Caco-2 (cell line): ENCODE data around the gene SKIC2. TPM values are rescaled to one million over a fixed set of nuclear protein-coding genes. Genes with fewer than 3 reads are reported as not detected.

Experiments used
- BruUV-seq: library from RNA; stranded (reverse); fragments of 400-500 nt; replicated peaks from 2 replicates; lab custom pipeline; 2021; lab: Mats Ljungman, UMichigan
- CTCF ChIA-PET: fragments of 300-600 bp; sonication (Branson Sonifier 250); formaldehyde crosslinking; loops from one replicate; lab custom pipeline; 2022; ENCODE audit warnings: antibody characterized with exemption; lab: Charles Lee
- POLR2A ChIA-PET: fragments of 300-600 bp; sonication (Branson Sonifier 250); formaldehyde crosslinking; loops from one replicate; lab custom pipeline; 2022; ENCODE audit warnings: antibody characterized with exemption; lab: Charles Lee
- DNase-seq, 2 experiments: peaks; one replicate each; pipeline versions ENCODE4 v3.0.0 to v3.0.0-alpha.2; 2020 to 2022
- H3K27me3 ChIP-seq: replicated peaks from 2 replicates; pipeline ENCODE4 v1.6.0; 2011; ENCODE audit warnings: low read length; ENCODE audit not compliant: control insufficient read depth, insufficient read depth
- H3K36me3 ChIP-seq: 2 replicates; pipeline ENCODE4 v1.5.1; 2011; ENCODE audit warnings: low read length; ENCODE audit not compliant: control insufficient read depth, insufficient read depth
- H3K4me1 ChIP-seq: fragments of 250-450 bp; sonication (Bioruptor Pico); 2 replicates; pipeline ENCODE4 v1.5.1; 2020; ENCODE audit warnings: mild to moderate bottlenecking
- H3K4me3 ChIP-seq: 2 replicates; pipeline ENCODE4 v1.5.1; 2011; ENCODE audit warnings: low read depth, mild to moderate bottlenecking, control low read depth, low read length
- H3K9me3 ChIP-seq: fragments of 250-450 bp; sonication (Bioruptor Pico); 2 replicates; pipeline ENCODE4 v1.5.1; 2020; ENCODE audit warnings: mild to moderate bottlenecking, moderate library complexity
- H3K27ac Mint-ChIP-seq: one replicate; pipeline ENCODE4 v1.8.0; 2022; ENCODE audit warnings: mixed read lengths; ENCODE audit not compliant: unreplicated experiment
- H3K27me3 Mint-ChIP-seq: one replicate; pipeline ENCODE4 v1.8.0; 2022; ENCODE audit warnings: mixed read lengths; ENCODE audit not compliant: insufficient read depth, unreplicated experiment
- H3K36me3 Mint-ChIP-seq: one replicate; pipeline ENCODE4 v1.8.0; 2022; ENCODE audit warnings: mild to moderate bottlenecking, mixed read lengths; ENCODE audit not compliant: insufficient read depth, unreplicated experiment
- H3K4me1 Mint-ChIP-seq: one replicate; pipeline ENCODE4 v1.8.0; 2022; ENCODE audit warnings: low read depth, mixed read lengths; ENCODE audit not compliant: unreplicated experiment
- H3K4me3 Mint-ChIP-seq: one replicate; pipeline ENCODE4 v1.8.0; 2022; ENCODE audit warnings: mild to moderate bottlenecking, moderate library complexity, mixed read lengths; ENCODE audit not compliant: unreplicated experiment
- H3K9me3 Mint-ChIP-seq: one replicate; pipeline ENCODE4 v1.8.0; 2022; ENCODE audit warnings: mixed read lengths; ENCODE audit not compliant: unreplicated experiment
- CTCF ChIP-seq, 2 experiments: fragments of 200-600 bp in 1 of 2; IDR thresholded peaks; 1 replicate in 1 of 2; 2 replicates in 1 of 2; pipeline versions ENCODE4 v1.5.1 to v1.8.0; 2011 to 2022; ENCODE audit warnings: antibody characterized with exemption in 1 of 2, control low read depth in 1 of 2, inconsistent platforms in 1 of 2, low read depth in 1 of 2, low read length in 1 of 2, mild to moderate bottlenecking in 1 of 2, moderate library complexity in 1 of 2; ENCODE audit not compliant: insufficient read depth in 1 of 2, severe bottlenecking in 1 of 2, unreplicated experiment in 1 of 2
- intact Hi-C: fragments of 100-400 bp; cut with micrococcal nuclease; formaldehyde crosslinking; loops from one replicate; pipeline ENCODE4 v1.10.0; 2022; ENCODE audit not compliant: unreplicated experiment
- total RNA-seq: library from RNA; stranded (reverse); gene quantifications from 2 replicates; pipeline ENCODE4 v1.2.3, GENCODE V29; 2022

The SKIC2 gene
- total RNA-seq, 1 experiment from 2014 or later: 70.0 TPM

GRCh38 chr6:31915351-31915750 lies 43.6 kb upstream of the SKIC2 start:
- H3K27ac Mint-ChIP-seq: no peak overlapping the region
- H3K36me3 Mint-ChIP-seq: no peaks in the 10 kb centered on the region
- no peak for DNase-seq
- H3K4me3 Mint-ChIP-seq: no peak overlapping the region
- Histone ChIP-seq H3K36me3 (no peaks in the 10 kb centered on the region), H3K9me3 (no peaks in the 10 kb centered on the region), H3K4me3 (no peak overlapping the region), H3K27me3 (no peaks in the 10 kb centered on the region), H3K4me1 (peaks cover 10% of the 10 kb centered on the region)
- peaks cover 15% of the 10 kb centered on the region for H3K4me1 Mint-ChIP-seq
- no TSS peak for BruUV-seq
- H3K9me3 Mint-ChIP-seq: no peaks in the 10 kb centered on the region
- H3K27me3 Mint-ChIP-seq: no peaks in the 10 kb centered on the region
- TF ChIP-seq CTCF (IDR thresholded peaks at IDR 0.05; ENCODE audit: insufficient read depth in 1 of 2, low read depth in 1 of 2, low read length in 1 of 2, severe bottlenecking in 1 of 2, unreplicated experiment in 1 of 2): no peak
- POLR2A ChIA-PET: no interaction called here
- intact Hi-C loops: no loop called here
- CTCF ChIA-PET: no interaction called here

- CTCF ChIA-PET: no interaction called here
- Histone ChIP-seq H3K4me1 (peaks cover 14% of the 10 kb centered on the region), H3K9me3 (no peaks in the 10 kb centered on the region), H3K36me3 (no peaks in the 10 kb centered on the region), H3K4me3 (no peak overlapping the region), H3K27me3 (no peaks in the 10 kb centered on the region)
- POLR2A ChIA-PET: no interaction called here
- no peak for TF ChIP-seq CTCF (IDR thresholded peaks at IDR 0.05; ENCODE audit: insufficient read depth in 1 of 2, low read depth in 1 of 2, low read length in 1 of 2, severe bottlenecking in 1 of 2, unreplicated experiment in 1 of 2)
- peaks cover 15% of the 10 kb centered on the region for H3K4me1 Mint-ChIP-seq
- no peaks in the 10 kb centered on the region for H3K9me3 Mint-ChIP-seq
- no peaks in the 10 kb centered on the region for H3K27me3 Mint-ChIP-seq
- no peak for DNase-seq
- no peak overlapping the region for H3K27ac Mint-ChIP-seq
- H3K4me3 Mint-ChIP-seq: no peak overlapping the region
- no peaks in the 10 kb centered on the region for H3K36me3 Mint-ChIP-seq
- intact Hi-C loops: no loop called here
- no TSS peak for BruUV-seq
Observed at GRCh38 chr6:31915756-31916155, 43.2 kb upstream of the SKIC2 start.

GRCh38 chr6:31918069-31918720 lies 40.8 kb upstream of the SKIC2 start:
- H3K27me3 ChIP-seq: no peaks in the 10 kb centered on the region
- H3K9me3 Mint-ChIP-seq: no peaks in the 10 kb centered on the region
- no peak for TF ChIP-seq CTCF (IDR thresholded peaks at IDR 0.05; ENCODE audit: insufficient read depth in 1 of 2, low read depth in 1 of 2, low read length in 1 of 2, severe bottlenecking in 1 of 2, unreplicated experiment in 1 of 2)
- H3K27me3 Mint-ChIP-seq: no peaks in the 10 kb centered on the region
- no peak for DNase-seq
- H3K4me3 ChIP-seq: no peak overlapping the region
- no peaks in the 10 kb centered on the region for H3K36me3 ChIP-seq
- no peaks in the 10 kb centered on the region for H3K9me3 ChIP-seq
- H3K4me1 Mint-ChIP-seq: peaks cover 23% of the 10 kb centered on the region
- no peak overlapping the region for H3K27ac Mint-ChIP-seq
- H3K4me3 Mint-ChIP-seq: no peak overlapping the region
- no TSS peak for BruUV-seq
- peaks cover 15% of the 10 kb centered on the region for H3K4me1 ChIP-seq
- intact Hi-C loops: no loop called here
- ChIA-PET CTCF (interaction anchor here (0.6 to 0.7 kb wide), 3 partner anchors 23 to 1050 kb away, joined by 4 to 5 read pairs (median 4); no protein-coding TSS in a partner anchor), POLR2A (interaction anchor here (0.7 kb wide), 1 partner anchor 78 kb away, joined by 3 read pairs; no protein-coding TSS in a partner anchor)
- no peaks in the 10 kb centered on the region for H3K36me3 Mint-ChIP-seq
